ENCODE data around the gene ESD.

The ESD gene

DNA sequence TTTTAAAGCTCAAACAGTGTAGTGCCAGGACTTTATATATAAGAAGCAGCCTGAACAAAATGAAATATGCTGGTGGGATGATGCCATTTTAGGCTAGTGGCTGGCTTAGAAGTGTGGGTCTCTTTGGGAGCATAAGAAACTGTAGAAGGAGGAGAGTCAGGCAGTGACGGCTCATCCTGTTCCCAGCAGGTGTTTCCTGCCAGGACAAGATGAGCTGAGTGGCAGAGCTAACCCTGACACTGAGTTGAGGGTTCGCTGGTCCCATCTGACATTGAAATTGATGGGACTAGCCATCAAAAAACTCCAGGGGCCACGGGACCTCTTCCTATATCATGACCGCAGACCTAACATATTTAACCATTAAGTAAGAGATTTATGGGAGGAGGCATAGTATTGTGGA is 51.3 kb downstream of the ESD start:
- no peak for DNase-seq (ENCODE audit: low read depth)

DNA sequence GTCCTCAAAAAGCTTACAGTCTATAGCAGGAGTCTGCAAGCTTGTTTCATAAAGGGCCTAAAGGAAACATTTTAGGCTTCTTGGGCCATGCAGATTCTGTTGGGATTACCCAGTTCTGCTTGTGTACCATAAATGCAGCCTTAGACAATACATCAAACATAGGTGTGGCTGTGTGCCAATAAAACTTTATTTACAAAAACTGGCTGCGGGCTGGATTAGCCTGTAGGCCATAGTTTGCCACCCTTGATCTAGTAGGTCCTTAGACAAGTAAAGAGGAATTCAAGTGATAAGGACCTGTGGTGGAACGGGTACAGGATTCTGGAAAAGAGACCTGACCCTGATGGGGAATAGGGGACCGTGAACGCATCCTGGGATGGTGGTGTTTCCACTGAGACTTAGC is 51.9 kb downstream of the ESD start:
- DNase-seq (ENCODE audit: low read depth): no peak

DNA sequence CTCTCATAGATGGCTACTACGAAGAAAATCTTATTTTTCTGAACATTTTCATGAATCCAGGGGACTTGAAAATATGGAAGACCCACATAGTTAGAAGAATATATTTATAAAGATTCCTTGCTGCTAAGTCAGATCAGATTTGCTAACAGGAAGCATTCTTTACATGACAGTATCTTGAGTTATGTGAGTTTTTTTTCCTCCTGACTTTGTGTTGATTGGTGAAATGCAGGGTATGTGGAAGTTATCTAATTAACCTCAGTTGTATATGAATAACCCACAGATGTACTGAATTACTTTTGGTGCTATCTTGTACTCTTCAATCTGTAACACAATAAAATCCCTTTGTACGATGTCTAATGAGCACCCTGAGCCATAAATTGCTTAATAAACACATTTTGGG is 53.8 kb downstream of the ESD start:
- no peak for DNase-seq (ENCODE audit: low read depth)

- DNase-seq (ENCODE audit: low read depth): no peak
These were observed 57.4 kb downstream of the ESD start for GRCh38 chr13:46739447-46740098.

DNA sequence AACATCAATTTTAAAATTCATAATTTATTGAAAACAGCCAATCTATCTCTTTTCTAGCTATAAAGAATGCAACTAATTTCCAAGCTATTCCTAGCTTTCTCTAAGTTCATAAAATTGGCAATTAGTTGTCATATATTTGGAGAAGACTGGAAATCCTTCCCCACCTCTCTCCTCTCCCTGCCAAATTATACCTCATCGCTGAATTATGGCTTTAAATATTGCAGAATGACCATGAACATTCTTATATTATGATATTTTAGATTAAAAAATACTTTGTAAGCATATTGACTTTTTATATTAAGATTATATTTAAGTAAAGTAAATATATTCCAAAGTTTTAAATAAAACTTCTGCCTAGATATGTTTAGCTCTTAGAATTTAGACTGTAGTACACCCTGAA is 58.2 kb downstream of the ESD start:
- no peak for DNase-seq (ENCODE audit: low read depth)

DNA sequence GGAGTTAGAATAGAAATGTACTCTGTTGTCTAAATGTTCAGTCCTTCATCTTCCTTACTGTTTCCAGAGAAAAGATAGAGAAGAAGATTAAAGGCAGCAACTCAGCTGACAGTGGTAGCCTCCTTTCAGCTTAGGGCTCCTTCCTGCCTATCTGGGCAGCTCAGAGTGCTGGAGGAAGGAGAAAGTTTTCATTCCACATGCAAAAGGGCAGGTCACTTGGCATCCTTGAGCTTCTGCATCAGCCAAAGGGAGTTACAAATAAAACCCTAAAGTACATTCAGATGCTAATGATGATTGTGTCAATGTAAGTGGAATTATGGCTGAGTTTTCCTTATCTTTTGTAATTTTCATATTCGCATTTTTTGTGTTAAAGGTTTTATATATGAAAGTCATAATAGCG is 58.9 kb downstream of the ESD start:
- no peak for DNase-seq (ENCODE audit: low read depth)

GRCh38 chr13:46736541-46737310 is 60.2 kb downstream of the ESD start:
- no peak for DNase-seq (ENCODE audit: low read depth)

GRCh38 chr13:46735425-46735824 is 61.5 kb downstream of the ESD start:
- no peak for DNase-seq (ENCODE audit: low read depth)

GRCh38 chr13:46731535-46731934 is 65.4 kb downstream of the ESD start:
- DNase-seq (ENCODE audit: low read depth): no peak

- DNase-seq (ENCODE audit: low read depth): no peak
These were observed 68.2 kb downstream of the ESD start for GRCh38 chr13:46728777-46729176.

DNA sequence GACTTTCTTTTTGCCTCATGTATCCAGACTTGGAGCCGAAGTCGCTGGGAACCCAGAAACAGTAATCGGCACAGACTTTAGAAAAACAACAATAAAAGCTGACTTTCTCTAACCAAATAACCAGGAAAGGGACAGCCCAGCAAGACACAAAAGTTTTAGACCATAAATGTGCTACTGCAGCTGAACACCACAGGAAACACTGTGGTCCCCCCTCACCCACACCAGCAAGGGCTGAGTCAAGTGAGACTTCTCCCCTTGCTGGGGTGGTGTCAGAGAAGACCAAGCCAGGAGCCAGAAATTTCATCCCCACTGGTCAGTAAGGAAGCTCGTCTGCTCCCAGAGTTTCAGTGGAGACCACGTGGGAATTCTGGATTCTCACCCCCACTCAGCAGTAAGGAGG is 70.6 kb downstream of the ESD start:
- DNase-seq (ENCODE audit: low read depth): no peak

Data from stimulated activated CD8-positive, alpha-beta memory T cell treated with anti-CD3 and anti-CD28 coated beads, Interleukin-7, amount 100 ng/mL, for 24 hours (primary cell).